Kidney glomerular epithelial cell (primary cell): ENCODE measurements around the gene FAM53B.

Experiments
- DNase-seq: peaks from one replicate; lab custom pipeline; 2025; lab: John Stamatoyannopoulos, UW

Gene FAM53B

DNA sequence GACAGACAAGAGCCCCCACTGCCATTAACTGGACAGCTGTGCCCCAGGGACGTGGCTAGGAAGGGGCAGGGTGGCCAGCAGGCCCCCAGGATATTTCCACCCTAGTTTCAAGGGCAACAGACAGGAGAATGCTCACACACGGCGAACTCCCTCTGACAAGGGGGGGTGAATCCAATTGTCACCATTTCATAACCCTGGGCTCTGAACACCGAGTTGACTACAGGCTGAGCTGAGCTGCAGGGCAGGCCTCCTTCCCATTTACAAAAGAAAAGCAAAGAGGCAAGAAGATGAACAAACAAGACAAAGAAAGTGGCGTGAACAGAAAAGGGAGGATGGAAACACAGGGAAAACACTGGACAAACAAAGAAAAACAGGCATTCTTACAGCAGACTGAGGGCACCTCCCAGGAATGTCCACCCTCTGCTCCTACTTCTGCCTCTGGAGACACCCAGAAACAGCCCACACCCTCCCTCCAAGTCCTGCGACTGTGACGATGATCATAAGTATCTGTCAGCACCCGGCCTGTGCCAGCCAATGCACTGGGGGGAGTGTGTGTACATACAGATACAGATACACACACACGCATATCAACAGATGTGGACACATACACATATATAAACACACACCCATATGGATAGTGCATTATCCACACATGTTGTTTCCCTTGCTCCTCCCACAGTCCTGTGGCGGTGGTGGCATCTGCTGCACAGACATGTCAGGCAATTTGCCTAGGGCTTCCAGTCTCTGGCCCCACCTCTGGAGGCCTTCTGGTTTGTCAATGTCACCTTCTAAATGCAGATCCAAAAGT, 66.2 kb downstream of the FAM53B start:
- no peak for DNase-seq

DNA sequence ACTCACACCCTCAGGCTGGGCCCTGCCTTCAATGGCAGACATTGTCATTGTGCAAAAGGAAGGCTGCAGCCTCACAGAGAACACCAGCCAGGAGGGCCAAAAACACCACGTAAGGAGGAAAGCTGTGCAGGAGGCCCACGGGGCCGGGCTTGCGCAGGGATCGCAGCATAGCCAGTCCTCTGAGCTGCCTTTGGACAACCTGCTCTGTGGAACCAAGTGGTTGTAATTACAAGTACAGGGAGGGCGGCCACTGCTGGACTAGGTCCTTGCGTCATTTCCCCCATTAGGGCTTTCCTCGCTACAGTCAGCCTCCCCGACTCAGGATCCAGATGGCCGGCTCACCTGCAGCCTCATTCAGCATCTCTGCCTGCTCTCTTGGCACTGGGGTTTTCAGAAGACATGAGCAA, 66.9 kb downstream of the FAM53B start:
- no peak for DNase-seq

DNA sequence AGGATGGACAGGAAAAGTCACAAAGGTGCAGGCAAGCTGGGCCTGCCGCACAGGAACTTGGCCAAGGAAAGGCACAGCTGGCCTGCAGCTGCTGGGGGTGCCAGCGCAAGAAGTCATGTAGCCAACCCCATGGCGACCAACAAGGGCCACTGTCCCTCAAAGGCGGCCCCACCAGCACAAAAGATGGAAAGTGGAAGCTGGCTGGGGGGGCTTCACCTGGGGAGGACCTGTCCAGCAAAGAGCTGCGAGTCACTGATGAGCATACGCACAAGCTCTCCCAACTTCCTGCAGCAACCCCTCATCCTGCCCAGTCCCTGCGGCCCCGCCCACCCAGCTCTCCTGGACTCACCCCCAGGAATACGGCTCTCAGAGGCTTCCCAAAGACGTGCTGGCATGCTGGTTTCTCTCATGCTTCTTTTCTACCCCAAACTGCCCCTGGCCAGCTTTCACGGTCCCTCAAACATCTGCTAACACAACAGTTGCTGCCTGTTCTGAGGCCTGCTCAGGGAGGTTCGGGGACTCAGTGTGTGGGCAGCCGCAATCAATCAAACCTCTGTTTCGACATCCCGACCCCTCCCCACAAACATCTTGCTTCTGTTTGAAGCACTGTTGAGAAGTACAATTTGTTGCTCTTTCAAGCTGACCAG, 67.6 kb downstream of the FAM53B start:
- DNase-seq, result no peak

GRCh38 chr10:124675824-124676223, 68.4 kb downstream of the FAM53B start:
- DNase-seq, result no peak

- DNase-seq, result no peak
Measured at GRCh38 chr10:124675261-124675660, 68.9 kb downstream of the FAM53B start.

DNA sequence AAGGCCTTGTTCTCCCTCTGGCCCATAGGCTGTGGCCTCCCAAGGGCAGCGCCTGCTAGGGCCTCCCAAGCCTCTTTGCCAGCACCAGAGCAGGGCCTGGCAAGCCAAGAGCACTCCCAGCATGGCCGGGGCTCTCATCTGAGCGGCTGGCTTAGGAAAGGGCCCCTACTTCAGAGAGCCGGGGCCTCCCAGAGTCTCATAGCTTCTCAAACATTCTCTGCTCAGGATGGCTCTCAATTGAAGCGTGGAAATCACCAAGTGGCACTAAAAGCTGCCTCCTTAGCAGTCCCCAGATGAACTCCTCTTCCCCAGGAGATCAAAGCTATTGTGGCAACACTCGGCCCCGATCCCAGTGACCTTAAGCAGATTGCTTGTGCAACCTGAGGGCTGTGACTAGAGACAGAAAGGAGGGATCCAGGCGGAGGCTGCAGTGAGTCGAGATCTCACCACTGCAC, 69.4 kb downstream of the FAM53B start:
- DNase-seq, result no peak

- no peak for DNase-seq
Measured at GRCh38 chr10:124672181-124672638, 72.0 kb downstream of the FAM53B start.

GRCh38 chr10:124671486-124672075, 72.6 kb downstream of the FAM53B start:
- no peak for DNase-seq

DNA sequence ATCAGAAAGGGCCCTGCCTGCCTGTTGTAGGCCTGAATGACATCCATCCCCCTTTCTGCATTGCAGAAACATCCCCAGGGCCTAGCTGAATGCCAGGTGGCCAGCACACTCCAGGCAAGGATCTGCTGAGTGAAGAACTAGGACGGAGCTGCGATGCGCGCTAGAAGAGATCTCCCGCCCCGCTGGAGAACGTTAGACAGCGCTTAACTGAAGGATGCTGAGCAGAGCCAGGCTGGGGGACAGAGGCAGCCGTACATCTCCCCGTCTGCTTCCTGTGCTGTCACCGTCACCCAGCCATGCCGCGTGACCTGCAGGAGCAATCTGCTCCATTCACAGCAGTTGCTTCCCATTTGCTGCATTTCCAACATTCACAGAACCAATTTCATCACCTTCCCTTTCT, 73.3 kb downstream of the FAM53B start:
- no peak for DNase-seq

- no peak for DNase-seq
Measured at GRCh38 chr10:124669824-124670654, 74.1 kb downstream of the FAM53B start.

DNA sequence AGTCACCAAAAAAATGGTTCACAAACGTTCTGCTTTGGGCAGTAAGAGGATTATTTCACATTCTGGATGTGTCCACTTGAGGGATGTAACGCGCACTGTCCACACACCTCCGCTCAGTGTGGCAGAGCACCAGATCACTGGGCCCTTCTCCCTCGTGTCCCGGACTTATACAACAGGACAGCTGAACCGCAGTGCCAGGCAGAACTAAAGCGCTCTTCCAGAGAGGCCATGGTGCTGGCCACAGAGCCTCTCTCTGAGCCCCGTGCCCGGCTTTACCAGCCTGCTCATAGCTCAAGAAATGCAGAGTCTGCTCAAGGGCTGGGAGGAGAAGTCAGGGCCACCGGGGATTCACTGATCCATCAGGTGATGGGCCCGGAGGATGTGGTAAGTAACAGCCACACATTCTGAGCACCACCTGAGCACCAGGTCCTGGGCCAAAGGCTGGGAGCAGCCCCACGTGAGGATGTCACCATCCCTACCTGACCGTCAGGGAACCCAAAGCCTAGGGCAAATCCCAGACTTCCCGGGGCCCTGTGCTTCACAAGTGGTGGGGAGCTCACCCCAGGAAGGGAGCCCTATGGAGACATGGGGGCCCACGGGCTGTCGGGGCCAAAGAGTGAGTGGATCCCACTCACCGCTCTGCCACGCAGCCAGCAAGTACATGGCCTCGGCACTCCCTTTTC, 74.9 kb downstream of the FAM53B start:
- no peak for DNase-seq

- DNase-seq, result no peak
Measured at GRCh38 chr10:124668517-124669051, 75.6 kb downstream of the FAM53B start.

DNA sequence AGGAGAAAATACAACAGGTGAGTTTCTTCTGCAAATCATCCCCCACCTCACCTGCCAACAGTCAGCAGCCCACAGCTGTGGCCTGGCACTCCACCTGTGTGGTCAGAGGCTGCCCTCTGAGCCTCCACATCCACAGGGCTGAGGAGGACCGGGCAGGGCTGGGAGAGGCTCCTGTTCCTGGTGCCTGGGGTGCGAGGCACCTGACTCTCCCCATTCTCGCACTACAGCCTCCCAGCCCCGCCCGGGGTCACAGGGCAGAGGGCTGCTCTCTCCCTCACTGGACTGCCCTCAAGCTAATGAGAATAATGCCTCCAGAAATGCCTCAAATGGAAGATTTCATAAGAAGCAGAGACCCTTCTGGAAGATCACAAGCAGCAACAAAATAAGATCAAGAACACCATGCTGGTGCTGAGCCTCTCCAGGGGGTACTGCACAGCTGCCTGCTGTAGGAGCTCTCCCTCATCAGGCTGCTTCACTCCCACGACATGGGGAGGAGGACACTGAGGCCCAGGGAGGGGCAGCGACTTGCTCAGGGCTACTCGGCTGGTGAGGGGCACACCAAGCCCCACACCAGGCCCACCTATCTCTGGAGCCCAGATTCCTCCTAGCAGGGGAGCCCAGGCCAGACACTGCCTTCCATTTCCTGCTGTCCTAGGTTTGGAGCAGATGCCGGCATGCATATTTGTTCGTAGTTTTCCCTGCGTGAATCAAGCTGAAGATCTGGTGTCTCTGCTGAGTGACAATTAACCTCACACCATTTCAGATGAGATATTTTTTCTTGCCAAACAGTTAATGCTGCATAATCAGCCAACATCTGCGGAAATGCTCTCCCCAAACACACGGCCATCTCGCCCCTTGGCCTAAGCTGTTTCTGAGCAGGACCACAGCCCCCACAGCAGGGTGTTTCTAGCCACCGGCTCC, 76.5 kb downstream of the FAM53B start:
- DNase-seq, result no peak

GRCh38 chr10:124666494-124666893, 77.7 kb downstream of the FAM53B start:
- DNase-seq, result no peak

DNA sequence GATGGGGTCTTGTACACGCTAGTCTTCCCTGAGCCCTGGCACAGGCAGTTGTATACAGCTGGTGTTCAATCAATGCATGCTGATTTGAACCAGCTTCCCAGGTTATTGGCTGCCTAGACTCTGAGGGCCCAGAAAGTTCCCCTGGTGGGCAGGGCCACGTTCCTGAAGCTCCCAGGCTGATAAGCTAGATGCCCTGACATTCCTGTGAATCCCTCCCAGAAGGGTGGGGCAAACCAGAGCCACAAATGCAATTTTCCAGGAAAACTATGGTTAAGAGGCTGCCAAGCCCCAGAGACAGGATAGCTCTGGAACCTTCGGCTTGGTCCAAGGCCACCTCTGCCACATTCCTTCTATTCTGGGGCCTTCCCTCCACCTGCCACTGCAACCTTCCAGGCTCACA, 78.2 kb downstream of the FAM53B start:
- DNase-seq, result no peak

DNA sequence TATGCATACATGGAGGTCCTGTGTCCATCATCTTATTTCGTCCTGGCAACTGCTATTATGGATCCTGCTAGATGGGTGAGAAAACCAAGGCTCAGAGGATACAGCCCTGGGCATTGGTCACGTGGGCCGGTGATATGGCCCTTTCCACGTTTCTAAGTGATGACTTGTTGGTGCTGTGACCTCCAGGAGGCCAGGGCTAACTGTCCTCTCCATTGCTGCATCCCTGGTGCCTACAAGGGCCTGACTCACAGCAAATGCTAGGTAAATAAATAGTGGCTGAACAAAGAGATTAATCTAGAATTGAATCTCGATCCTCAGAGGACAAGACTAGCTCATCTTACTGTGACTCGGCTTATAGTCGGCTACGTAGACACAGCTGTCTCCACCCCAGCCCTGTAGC, 78.6 kb downstream of the FAM53B start:
- no peak for DNase-seq

- DNase-seq, result no peak
Measured at GRCh38 chr10:124665091-124665490, 79.1 kb downstream of the FAM53B start.

GRCh38 chr10:124663766-124664360, 80.3 kb downstream of the FAM53B start:
- DNase-seq, result no peak

GRCh38 chr10:124663228-124663627, 81.0 kb downstream of the FAM53B start:
- DNase-seq, result no peak

DNA sequence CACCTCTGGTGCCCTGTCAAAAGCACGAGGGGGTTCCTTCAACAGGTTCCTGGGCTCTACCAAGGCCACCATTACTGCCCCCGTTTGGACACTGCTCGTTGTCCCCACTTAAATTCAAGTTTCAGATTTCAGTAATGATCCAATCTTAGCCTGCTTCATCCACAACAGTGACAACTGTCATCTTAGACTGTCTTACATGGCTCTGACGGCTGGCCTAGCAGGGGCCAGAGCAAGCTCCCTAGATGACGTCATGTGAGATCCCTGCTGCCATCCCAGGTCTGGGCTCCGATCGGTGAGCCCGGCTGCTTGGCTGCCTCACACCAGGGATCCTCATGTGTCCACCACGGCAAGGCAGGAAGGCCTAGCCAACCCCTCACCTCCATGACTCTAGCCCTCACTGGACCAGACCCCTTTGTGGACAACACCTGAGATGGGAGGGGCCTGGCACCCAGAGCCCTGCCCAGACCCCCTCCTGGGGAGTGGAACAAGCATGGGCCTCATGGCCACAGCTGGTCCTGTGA, 82.5 kb downstream of the FAM53B start:
- no peak for DNase-seq
